Neuronal stem cell (in vitro differentiated cells): ENCODE results near the gene PDE7B.

Source experiments
- DNase-seq: peaks from one replicate; pipeline ENCODE4 v3.0.0-alpha.2; 2013; ENCODE audit warnings: low spot score
- H2AFZ ChIP-seq: one replicate; pipeline ENCODE4 v1.6.1; 2013; ENCODE audit warnings: mild to moderate bottlenecking, low read length, inconsistent platforms
- H2AK5ac ChIP-seq: 2 replicates; pipeline ENCODE4 v1.6.1; 2013; ENCODE audit warnings: low read depth, mild to moderate bottlenecking, inconsistent platforms, low read length, moderate library complexity, mixed read lengths
- H2BK120ac ChIP-seq: 2 replicates; pipeline ENCODE4 v1.6.1; 2013; ENCODE audit warnings: low read depth, mild to moderate bottlenecking, inconsistent platforms, low read length, moderate library complexity, mixed read lengths
- H2BK12ac ChIP-seq: one replicate; pipeline ENCODE4 v1.6.1; 2013; ENCODE audit warnings: low read length, inconsistent platforms
- H2BK15ac ChIP-seq: 2 replicates; pipeline ENCODE4 v1.6.1; 2013; ENCODE audit warnings: mild to moderate bottlenecking, low read length, inconsistent platforms, mixed read lengths
- H2BK5ac ChIP-seq: one replicate; pipeline ENCODE4 v1.6.1; 2013; ENCODE audit warnings: inconsistent platforms, mild to moderate bottlenecking, low read length, moderate library complexity
- H3K14ac ChIP-seq: one replicate; pipeline ENCODE4 v1.6.1; 2013; ENCODE audit warnings: low read length, inconsistent platforms
- H3K18ac ChIP-seq: 2 replicates; pipeline ENCODE4 v1.6.1; 2013; ENCODE audit warnings: low read length, inconsistent platforms
- H3K23ac ChIP-seq: 2 replicates; pipeline ENCODE4 v1.6.1; 2013; ENCODE audit warnings: low read depth, mild to moderate bottlenecking, mixed read lengths, low read length, inconsistent platforms; ENCODE audit not compliant: poor library complexity
- H3K27ac ChIP-seq: replicated peaks from 3 replicates; pipeline ENCODE4 v1.5.1; 2013; ENCODE audit warnings: low read length, inconsistent platforms
- H3K27me3 ChIP-seq, 3 experiments: 2 replicates each; pipeline ENCODE4 v1.6.1; 2013; ENCODE audit warnings: low read length in 3 of 3, mild to moderate bottlenecking in 2 of 3, inconsistent platforms in 1 of 3, low read depth in 1 of 3, mixed read lengths in 1 of 3, moderate library complexity in 1 of 3; ENCODE audit not compliant: control insufficient read depth in 3 of 3, insufficient read depth in 3 of 3
- H3K36me3 ChIP-seq, 2 donors: replicated peaks in 1 of 2; 2 replicates each; pipeline ENCODE4 v1.6.1; 2013; ENCODE audit warnings: low read length in 2 of 2; ENCODE audit not compliant: control insufficient read depth in 2 of 2, insufficient read depth in 2 of 2
- H3K4ac ChIP-seq: 2 replicates; pipeline ENCODE4 v1.6.1; 2013; ENCODE audit warnings: inconsistent platforms, mild to moderate bottlenecking, low read length, moderate library complexity
- H3K4me1 ChIP-seq, 2 donors: 1 replicate in 1 of 2; 2 replicates in 1 of 2; pipeline ENCODE4 v1.6.1; 2013; ENCODE audit warnings: low read length in 2 of 2, low read depth in 1 of 2; ENCODE audit not compliant: control insufficient read depth in 2 of 2, insufficient read depth in 1 of 2
- H3K4me2 ChIP-seq: one replicate; pipeline ENCODE4 v1.6.1; 2013; ENCODE audit warnings: mild to moderate bottlenecking, low read length, inconsistent platforms; ENCODE audit not compliant: insufficient read depth, poor library complexity, severe bottlenecking
- H3K4me3 ChIP-seq, 2 donors: 2 replicates each; pipeline ENCODE4 v1.5.1; 2013; ENCODE audit warnings: low read length in 2 of 2, mild to moderate bottlenecking in 2 of 2, inconsistent platforms in 1 of 2, moderate library complexity in 1 of 2
- H3K79me1 ChIP-seq: one replicate; pipeline ENCODE4 v1.6.1; 2013; ENCODE audit warnings: low read depth, mild to moderate bottlenecking, inconsistent platforms, low read length, moderate library complexity
- H3K9ac ChIP-seq: one replicate; pipeline ENCODE4 v1.6.1; 2013; ENCODE audit warnings: mild to moderate bottlenecking, low read depth, low read length, inconsistent platforms; ENCODE audit not compliant: poor library complexity
- H3K9me3 ChIP-seq, 2 donors: replicated peaks in 1 of 2; 2 replicates each; pipeline versions ENCODE3 to v1.6.1; 2013; ENCODE audit warnings: low read length in 2 of 2, mild to moderate bottlenecking in 2 of 2, inconsistent platforms in 1 of 2, low read depth in 1 of 2, mixed read lengths in 1 of 2, moderate library complexity in 1 of 2; ENCODE audit not compliant: control insufficient read depth in 2 of 2, insufficient read depth in 1 of 2
- H4K8ac ChIP-seq: one replicate; pipeline ENCODE4 v1.6.1; 2013; ENCODE audit warnings: low read depth, mild to moderate bottlenecking, inconsistent platforms, low read length, moderate library complexity
- H4K91ac ChIP-seq: one replicate; pipeline ENCODE4 v1.6.1; 2013; ENCODE audit warnings: low read length, low read depth, mild to moderate bottlenecking, inconsistent platforms; ENCODE audit not compliant: poor library complexity
- WGBS, 2 donors: extraction: QIAGEN DNeasy Blood & Tissue Kit; methylation state at CpG; one replicate each; pipeline ENCODE4 v1.1.7; 2013; ENCODE audit warnings: missing lambda C conversion rate in 2 of 2, mixed read lengths in 1 of 2; ENCODE audit not compliant: insufficient read length in 2 of 2, insufficient replicate concordance in 1 of 2; ENCODE audit errors: extremely low coverage in 2 of 2; 5-methylcytosine and 5-hydroxymethylcytosine counted together

The PDE7B gene

DNA sequence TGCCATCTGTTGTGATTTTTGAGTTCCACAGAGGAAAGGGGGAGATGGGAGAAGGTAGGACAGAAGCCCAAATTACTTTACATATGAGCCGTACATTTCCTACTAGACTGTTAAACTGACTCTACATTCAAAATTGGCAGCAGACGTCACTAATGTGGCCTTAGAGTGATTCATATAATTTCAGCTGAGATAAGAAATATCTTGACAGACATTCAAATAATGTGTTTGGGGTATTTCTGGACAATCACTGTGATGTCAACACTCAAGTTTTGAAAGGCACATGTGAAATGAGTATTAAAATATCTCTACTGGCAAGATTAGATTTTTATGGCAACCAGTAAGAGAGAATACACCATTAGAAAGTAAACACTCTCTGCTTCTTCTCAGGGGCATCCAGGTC lies 294.6 kb downstream of the PDE7B start:
- H3K4me1 ChIP-seq: no peaks in the 10 kb centered on the region
- H2BK12ac ChIP-seq: no peak overlapping the region
- H3K4me3 ChIP-seq: no peak overlapping the region
- H2BK15ac ChIP-seq: no peak overlapping the region
- H3K9me3 ChIP-seq: no peaks in the 10 kb centered on the region
- H2BK120ac ChIP-seq: no peak overlapping the region
- H3K23ac ChIP-seq: no peak overlapping the region
- no peak overlapping the region for H2AFZ ChIP-seq
- no peak overlapping the region for H3K18ac ChIP-seq
- no peak overlapping the region for H4K8ac ChIP-seq
- H3K27me3 ChIP-seq: no peaks in the 10 kb centered on the region
- no peak overlapping the region for H3K14ac ChIP-seq
- H3K27ac ChIP-seq: no peak overlapping the region
- H3K79me1 ChIP-seq: no peaks in the 10 kb centered on the region
- H3K9ac ChIP-seq: no peak overlapping the region
- no CpG with 5 or more reads among the region's 2 CpGs for WGBS, 2 donors
- H3K4me2 ChIP-seq: no peak overlapping the region
- DNase-seq: no peak
- no peak overlapping the region for H3K4ac ChIP-seq
- no peak overlapping the region for H4K91ac ChIP-seq
- no peak overlapping the region for H2BK5ac ChIP-seq
- no peak overlapping the region for H2AK5ac ChIP-seq
- no peaks in the 10 kb centered on the region for H3K36me3 ChIP-seq

DNA sequence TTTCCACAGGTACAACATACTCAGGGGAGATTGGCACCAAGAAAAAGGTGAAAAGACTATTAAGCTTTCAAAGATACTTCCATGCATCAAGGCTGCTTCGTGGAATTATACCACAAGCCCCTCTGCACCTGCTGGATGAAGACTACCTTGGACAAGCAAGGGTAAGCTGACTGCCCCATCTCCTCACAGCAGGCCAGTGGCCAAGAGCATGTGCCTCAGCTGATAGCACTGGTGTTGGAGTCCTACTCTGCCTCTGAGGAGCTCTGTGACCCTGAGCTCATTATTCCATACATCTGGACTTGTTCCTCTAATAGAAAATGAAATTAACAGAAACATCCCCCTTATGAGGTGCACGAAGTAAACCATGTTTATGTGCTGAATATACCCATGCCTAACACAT lies 295.8 kb downstream of the PDE7B start:
- no peak overlapping the region for H3K4ac ChIP-seq
- H2BK15ac ChIP-seq: no peak overlapping the region
- no peak overlapping the region for H3K14ac ChIP-seq
- no peak overlapping the region for H3K23ac ChIP-seq
- H3K79me1 ChIP-seq: no peaks in the 10 kb centered on the region
- H2BK5ac ChIP-seq: no peak overlapping the region
- no peaks in the 10 kb centered on the region for H3K4me1 ChIP-seq
- H3K4me3 ChIP-seq: no peak overlapping the region
- no peak for DNase-seq
- H2BK120ac ChIP-seq: no peak overlapping the region
- H2BK12ac ChIP-seq: no peak overlapping the region
- no peak overlapping the region for H4K91ac ChIP-seq
- H3K36me3 ChIP-seq: no peaks in the 10 kb centered on the region
- H2AFZ ChIP-seq: no peak overlapping the region
- no peaks in the 10 kb centered on the region for H3K27me3 ChIP-seq
- H3K9me3 ChIP-seq: no peaks in the 10 kb centered on the region
- no peak overlapping the region for H4K8ac ChIP-seq
- H3K9ac ChIP-seq: no peak overlapping the region
- H3K4me2 ChIP-seq: no peak overlapping the region
- no CpG with 5 or more reads among the region's 2 CpGs for WGBS, 2 donors
- no peak overlapping the region for H2AK5ac ChIP-seq
- H3K18ac ChIP-seq: no peak overlapping the region
- H3K27ac ChIP-seq: no peak overlapping the region

DNA sequence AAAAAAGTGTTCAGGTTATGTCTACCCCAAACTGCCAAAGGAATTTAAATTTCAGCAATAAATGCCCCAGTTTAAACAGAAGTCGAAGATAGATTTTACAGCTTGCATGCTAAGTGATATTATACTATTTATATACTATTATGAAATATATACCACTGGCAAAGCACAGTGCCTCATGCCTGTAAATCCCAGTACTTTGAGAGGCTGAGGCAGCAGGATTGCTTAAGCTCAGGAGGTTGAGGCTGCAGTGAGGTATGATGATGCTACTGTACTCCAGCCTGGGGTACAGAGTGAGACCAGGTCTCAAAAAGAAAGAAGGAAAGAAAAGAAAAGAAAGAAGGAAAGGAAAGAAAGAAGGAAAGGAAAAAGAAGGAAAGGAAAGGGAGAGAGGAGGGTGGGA lies 296.6 kb downstream of the PDE7B start:
- no peak overlapping the region for H2BK5ac ChIP-seq
- H2BK120ac ChIP-seq: no peak overlapping the region
- H4K91ac ChIP-seq: no peak overlapping the region
- no peak overlapping the region for H3K23ac ChIP-seq
- H2AK5ac ChIP-seq: no peak overlapping the region
- H4K8ac ChIP-seq: no peak overlapping the region
- H3K14ac ChIP-seq: no peak overlapping the region
- H3K36me3 ChIP-seq: no peaks in the 10 kb centered on the region
- H3K79me1 ChIP-seq: no peaks in the 10 kb centered on the region
- H3K27ac ChIP-seq: no peak overlapping the region
- H3K27me3 ChIP-seq: no peaks in the 10 kb centered on the region
- H2BK15ac ChIP-seq: no peak overlapping the region
- WGBS, 2 donors: no CpG with 5 or more reads among the region's 1 CpG
- no peak overlapping the region for H3K4ac ChIP-seq
- H3K4me2 ChIP-seq: no peak overlapping the region
- DNase-seq: no peak
- H2AFZ ChIP-seq: no peak overlapping the region
- no peak overlapping the region for H3K4me3 ChIP-seq
- H2BK12ac ChIP-seq: no peak overlapping the region
- H3K18ac ChIP-seq: no peak overlapping the region
- H3K9me3 ChIP-seq: no peaks in the 10 kb centered on the region
- no peaks in the 10 kb centered on the region for H3K4me1 ChIP-seq
- no peak overlapping the region for H3K9ac ChIP-seq

DNA sequence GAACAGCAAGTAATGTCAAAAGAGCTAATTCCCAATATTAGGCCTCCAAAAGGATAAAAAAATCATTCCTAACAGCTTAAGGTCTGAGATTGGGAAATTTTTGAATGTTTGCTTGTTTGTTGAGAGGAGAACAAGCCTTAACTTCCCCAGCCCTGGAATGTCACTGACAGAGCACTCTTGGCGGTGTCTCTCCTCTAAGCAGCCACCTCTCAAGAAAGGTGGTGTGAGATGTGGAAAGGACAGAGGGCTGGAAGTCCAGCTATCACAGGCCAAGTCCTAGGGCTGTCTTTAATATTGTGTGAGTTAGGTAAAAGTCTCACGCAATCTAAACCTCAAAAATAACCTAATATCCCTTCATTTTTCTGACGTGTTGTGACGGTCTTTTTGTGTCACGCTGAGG lies 297.0 kb downstream of the PDE7B start:
- no peaks in the 10 kb centered on the region for H3K27me3 ChIP-seq
- no peak overlapping the region for H3K9ac ChIP-seq
- H3K4me1 ChIP-seq: no peaks in the 10 kb centered on the region
- H3K18ac ChIP-seq: no peak overlapping the region
- H2BK15ac ChIP-seq: no peak overlapping the region
- H2BK120ac ChIP-seq: no peak overlapping the region
- H3K4me3 ChIP-seq: no peak overlapping the region
- no peak overlapping the region for H3K14ac ChIP-seq
- no peak overlapping the region for H4K8ac ChIP-seq
- no peaks in the 10 kb centered on the region for H3K9me3 ChIP-seq
- H3K4me2 ChIP-seq: no peak overlapping the region
- H2BK12ac ChIP-seq: no peak overlapping the region
- DNase-seq: no peak
- H2AK5ac ChIP-seq: no peak overlapping the region
- no peak overlapping the region for H4K91ac ChIP-seq
- H3K27ac ChIP-seq: no peak overlapping the region
- WGBS, 2 donors: no CpG with 5 or more reads among the region's 5 CpGs
- no peak overlapping the region for H3K4ac ChIP-seq
- H3K23ac ChIP-seq: no peak overlapping the region
- no peaks in the 10 kb centered on the region for H3K36me3 ChIP-seq
- no peaks in the 10 kb centered on the region for H3K79me1 ChIP-seq
- peak overlapping the region; percentile 19 for H2AFZ ChIP-seq
- no peak overlapping the region for H2BK5ac ChIP-seq
